Mesenteric fat pad (tissue), 1 donor: ENCODE measurements around the gene TNFAIP8L2. TPM values are rescaled to one million over a fixed set of nuclear protein-coding genes. Genes with fewer than 3 reads are reported as not detected.
"Not testable (repeated sequence)": the region's sequence is repeated elsewhere in the genome, so short reads cannot be mapped to it uniquely, and the experiment has no call there.

Source experiments
- DNase-seq: peaks from one replicate; pipeline ENCODE4 v3.0.0-alpha.2; 2020; ENCODE audit warnings: low spot score
- total RNA-seq: library from RNA; stranded (reverse); fragmentation: NEBNext Ultra II Directional; extraction: Animal tissue kit (Norgen Biotek cat#: 25700); gene quantifications from one replicate; pipeline ENCODE4 v1.2.1, GENCODE V29; 2021
- donor health status: DM: yes; HTN: yes; CAD: no.

Gene TNFAIP8L2
- total RNA-seq, 1 donor from 2014 or later: 8.0 TPM

- DNase-seq: peak; percentile 39
These were observed 32.2 kb downstream of the TNFAIP8L2 start for GRCh38 chr1:151188667-151189066.

- peak; percentile 93 for DNase-seq
These were observed 33.4 kb downstream of the TNFAIP8L2 start, which contains the start of gene VPS72 for GRCh38 chr1:151189637-151190445. TSS of gene VPS72 (minus strand) at chr1:151190197. CDS start at chr1:151190121, 76 bp downstream.

- DNase-seq: peak; percentile 41
These were observed 35.6 kb downstream of the TNFAIP8L2 start for GRCh38 chr1:151192047-151192446.

- DNase-seq: no peak
These were observed 36.9 kb downstream of the TNFAIP8L2 start for GRCh38 chr1:151193304-151193703.

- DNase-seq: no peak
These were observed 37.4 kb downstream of the TNFAIP8L2 start for GRCh38 chr1:151193856-151194255.

GRCh38 chr1:151194894-151195594, 38.6 kb downstream of the TNFAIP8L2 start:
- peak; percentile 84 for DNase-seq

- DNase-seq: peak; percentile 14
These were observed 39.9 kb downstream of the TNFAIP8L2 start for GRCh38 chr1:151196292-151196800.

- no peak for DNase-seq
These were observed 41.4 kb downstream of the TNFAIP8L2 start for GRCh38 chr1:151197863-151198253.

- DNase-seq: peak; percentile 100
These were observed 42.0 kb downstream of the TNFAIP8L2 start, which contains the start of gene PIP5K1A for GRCh38 chr1:151198254-151199127. TSS of gene PIP5K1A (plus strand) at chr1:151198552. CDS start at chr1:151198997, 445 bp downstream.

- peak; percentile 28 for DNase-seq
These were observed 43.6 kb downstream of the TNFAIP8L2 start for GRCh38 chr1:151199873-151200581.

GRCh38 chr1:151205381-151205965, 49.0 kb downstream of the TNFAIP8L2 start:
- not testable (repeated sequence) for DNase-seq

Other genes with a start within 250 kb of the TNFAIP8L2 start
- 32.3 TPM for gene SETDB1, start 230.3 kb upstream of the TNFAIP8L2 start, total RNA-seq
- 159 TPM for gene CERS2, start 181.8 kb upstream of the TNFAIP8L2 start, total RNA-seq
- 0.48 TPM for gene ANXA9, start 174.4 kb upstream of the TNFAIP8L2 start, total RNA-seq
- 18.6 TPM for gene MINDY1, start 149.7 kb upstream of the TNFAIP8L2 start, total RNA-seq
- gene PRUNE1, start 148.2 kb upstream of the TNFAIP8L2 start, total RNA-seq: 14.4 TPM
- not detected for gene BNIPL, start 120.1 kb upstream of the TNFAIP8L2 start, total RNA-seq
- gene C1orf56, start 108.9 kb upstream of the TNFAIP8L2 start, total RNA-seq: 5.4 TPM
- gene CDC42SE1, start 97.0 kb upstream of the TNFAIP8L2 start, total RNA-seq: 97.4 TPM
- gene MLLT11, start 96.3 kb upstream of the TNFAIP8L2 start, total RNA-seq: 0.64 TPM
- gene GABPB2, start 85.9 kb upstream of the TNFAIP8L2 start, total RNA-seq: 15.7 TPM
- gene SEMA6C, start 10.0 kb upstream of the TNFAIP8L2 start, total RNA-seq: 4.8 TPM
- gene LYSMD1, start 9.3 kb downstream of the TNFAIP8L2 start, total RNA-seq: 5.3 TPM
- gene SCNM1, start 9.5 kb downstream of the TNFAIP8L2 start, total RNA-seq: 32.7 TPM
- not detected for gene TMOD4, start 19.3 kb downstream of the TNFAIP8L2 start, total RNA-seq
- gene VPS72, start 33.5 kb downstream of the TNFAIP8L2 start, total RNA-seq: 34.6 TPM
- 52.2 TPM for gene PIP5K1A, start 41.9 kb downstream of the TNFAIP8L2 start, total RNA-seq
- gene PSMD4, start 98.1 kb downstream of the TNFAIP8L2 start, total RNA-seq: 142 TPM
- gene ZNF687, start 125.7 kb downstream of the TNFAIP8L2 start, total RNA-seq: 16.2 TPM
- 84.4 TPM for gene PI4KB, start 170.8 kb downstream of the TNFAIP8L2 start, total RNA-seq
- 29.2 TPM for gene RFX5, start 190.6 kb downstream of the TNFAIP8L2 start, total RNA-seq
- 63.0 TPM for gene SELENBP1, start 216.1 kb downstream of the TNFAIP8L2 start, total RNA-seq
- gene PSMB4, start 242.9 kb downstream of the TNFAIP8L2 start, total RNA-seq: 229 TPM